NB4 (cell line): Measurements from ENCODE around the gene GLI3.

ENCODE experiments used
- DNase-seq: peaks from one replicate; pipeline ENCODE4 v3.0.0; 2010; ENCODE audit warnings: low read depth
- H3K4me3 ChIP-seq: one replicate; pipeline ENCODE4 v1.5.1; 2011; ENCODE audit warnings: mild to moderate bottlenecking, low read depth, low read length, moderate library complexity
- MYC ChIP-seq: IDR thresholded peaks from 2 replicates; pipeline ENCODE4 v1.6.1; 2011; ENCODE audit warnings: low read depth, low read length
- POLR2A ChIP-seq: IDR thresholded peaks from 2 replicates; pipeline ENCODE4 v1.6.1; 2011; ENCODE audit warnings: mild to moderate bottlenecking; ENCODE audit not compliant: insufficient read length; ENCODE audit errors: extremely low read depth
- TF ChIP-seq, protein P1 (sequence below): IDR thresholded peaks from one replicate; pipeline ENCODE4 v1.5.1; 2012; ENCODE audit warnings: low read depth, low read length
- TF ChIP-seq, protein P2 (sequence below): IDR thresholded peaks from 2 replicates; pipeline ENCODE4 v1.6.1; 2011; ENCODE audit warnings: low read depth, low read length

GLI3 gene

DNA sequence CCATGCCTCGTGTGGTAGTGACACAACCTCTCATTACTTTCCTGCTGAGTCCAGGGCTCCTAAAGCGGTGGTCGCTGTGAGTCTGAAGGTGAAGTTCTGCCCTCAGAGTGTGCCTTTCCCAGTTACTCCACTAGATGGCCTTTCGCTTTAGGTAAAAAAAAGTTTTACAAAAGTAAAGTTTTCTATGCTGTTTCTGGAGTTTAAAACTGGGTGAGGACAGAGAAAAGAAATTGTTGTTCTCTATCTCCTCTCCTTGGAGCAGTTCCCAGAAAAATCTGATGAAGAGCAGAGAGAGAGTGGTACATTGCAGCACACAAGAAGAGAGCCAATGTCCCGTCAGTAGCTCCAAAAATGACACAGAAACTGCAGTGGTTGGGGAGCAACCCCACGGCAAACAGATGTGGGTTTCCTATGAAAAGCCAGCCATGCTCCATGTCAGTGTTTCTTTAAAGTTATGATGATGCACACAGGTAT, 257.1 kb downstream of the GLI3 start:
- peak; percentile 57 for DNase-seq
- TF ChIP-seq, protein P1, sequence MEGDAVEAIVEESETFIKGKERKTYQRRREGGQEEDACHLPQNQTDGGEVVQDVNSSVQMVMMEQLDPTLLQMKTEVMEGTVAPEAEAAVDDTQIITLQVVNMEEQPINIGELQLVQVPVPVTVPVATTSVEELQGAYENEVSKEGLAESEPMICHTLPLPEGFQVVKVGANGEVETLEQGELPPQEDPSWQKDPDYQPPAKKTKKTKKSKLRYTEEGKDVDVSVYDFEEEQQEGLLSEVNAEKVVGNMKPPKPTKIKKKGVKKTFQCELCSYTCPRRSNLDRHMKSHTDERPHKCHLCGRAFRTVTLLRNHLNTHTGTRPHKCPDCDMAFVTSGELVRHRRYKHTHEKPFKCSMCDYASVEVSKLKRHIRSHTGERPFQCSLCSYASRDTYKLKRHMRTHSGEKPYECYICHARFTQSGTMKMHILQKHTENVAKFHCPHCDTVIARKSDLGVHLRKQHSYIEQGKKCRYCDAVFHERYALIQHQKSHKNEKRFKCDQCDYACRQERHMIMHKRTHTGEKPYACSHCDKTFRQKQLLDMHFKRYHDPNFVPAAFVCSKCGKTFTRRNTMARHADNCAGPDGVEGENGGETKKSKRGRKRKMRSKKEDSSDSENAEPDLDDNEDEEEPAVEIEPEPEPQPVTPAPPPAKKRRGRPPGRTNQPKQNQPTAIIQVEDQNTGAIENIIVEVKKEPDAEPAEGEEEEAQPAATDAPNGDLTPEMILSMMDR = peak; percentile 74
- no peak for TF ChIP-seq MYC
- H3K4me3 ChIP-seq = no peak overlapping the region

DNA sequence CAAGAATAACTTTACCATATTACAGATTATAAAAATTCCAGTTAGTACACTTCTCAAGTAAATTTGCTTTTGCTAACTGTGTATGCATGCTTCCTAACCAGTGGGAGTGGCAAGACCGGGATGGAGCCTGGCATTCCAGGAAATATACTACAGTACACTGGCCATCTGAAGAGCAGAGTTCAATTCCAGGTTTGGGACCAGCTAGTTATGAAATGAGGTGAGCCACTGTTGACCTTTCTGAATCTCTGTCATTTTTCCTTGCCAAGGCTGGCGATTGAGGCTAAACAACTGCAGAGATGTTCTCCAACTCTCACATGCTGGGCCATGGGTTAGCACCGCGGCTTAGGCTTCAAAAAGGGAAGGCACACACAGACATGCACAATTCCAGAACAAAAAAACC, 258.2 kb downstream of the GLI3 start:
- no peak for DNase-seq
- H3K4me3 ChIP-seq = no peak overlapping the region
- TF ChIP-seq POLR2A (no peak), MYC (no peak)
- TF ChIP-seq, protein P1 = no peak
- TF ChIP-seq, protein P2, sequence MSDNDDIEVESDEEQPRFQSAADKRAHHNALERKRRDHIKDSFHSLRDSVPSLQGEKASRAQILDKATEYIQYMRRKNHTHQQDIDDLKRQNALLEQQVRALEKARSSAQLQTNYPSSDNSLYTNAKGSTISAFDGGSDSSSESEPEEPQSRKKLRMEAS = no peak

DNA sequence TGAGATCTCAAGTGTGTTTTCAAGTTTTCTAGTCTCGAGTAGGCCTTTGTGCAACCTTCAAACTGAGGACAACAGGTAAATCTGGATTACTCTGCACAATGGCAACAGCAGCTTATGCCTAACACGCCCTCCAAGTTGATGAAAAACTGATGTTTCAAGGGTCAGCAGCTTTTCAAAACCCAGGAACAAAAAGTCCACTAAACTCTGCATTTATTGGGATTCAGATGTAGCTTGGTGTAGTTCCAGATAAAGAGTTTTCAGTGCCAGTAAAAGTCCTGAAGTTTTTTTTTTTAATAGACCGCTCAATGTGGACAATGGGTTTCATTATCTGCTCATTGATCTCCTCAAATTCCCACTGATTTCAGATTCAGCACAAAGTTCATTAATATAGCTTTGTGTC, 259.3 kb downstream of the GLI3 start:
- DNase-seq = no peak
- H3K4me3 ChIP-seq = no peak overlapping the region
- TF ChIP-seq POLR2A (no peak), MYC (no peak)
- TF ChIP-seq, protein P1 = no peak
- TF ChIP-seq, protein P2 = no peak

DNA sequence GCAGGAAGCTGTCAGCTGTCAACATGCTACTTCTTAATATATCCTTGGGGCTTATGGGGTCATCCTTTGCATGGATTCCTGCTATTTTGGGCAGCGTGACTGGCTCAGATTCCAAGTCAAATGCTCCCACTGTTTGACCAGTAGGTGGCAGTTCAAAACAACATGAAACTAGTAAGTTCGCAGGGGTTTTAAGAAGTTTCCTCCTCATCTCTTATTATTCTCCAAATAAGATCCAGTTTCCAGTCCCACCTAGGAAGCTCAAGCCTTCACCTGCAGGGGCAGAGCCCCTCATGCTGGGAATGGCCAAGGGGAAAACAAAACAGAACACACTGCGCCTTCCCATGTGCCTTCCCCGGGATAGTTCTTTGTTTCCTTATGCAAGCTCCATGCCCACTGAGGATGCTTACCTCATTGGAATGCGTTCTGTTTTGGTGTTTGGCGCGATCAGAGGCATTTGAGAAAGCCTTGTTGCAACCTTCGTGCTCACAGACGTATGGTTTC, 259.8 kb downstream of the GLI3 start:
- DNase-seq = peak; percentile 70
- no peak for TF ChIP-seq MYC
- TF ChIP-seq, protein P2 = no peak
- TF ChIP-seq, protein P1 = peak; percentile 93
- no peak overlapping the region for H3K4me3 ChIP-seq

DNA sequence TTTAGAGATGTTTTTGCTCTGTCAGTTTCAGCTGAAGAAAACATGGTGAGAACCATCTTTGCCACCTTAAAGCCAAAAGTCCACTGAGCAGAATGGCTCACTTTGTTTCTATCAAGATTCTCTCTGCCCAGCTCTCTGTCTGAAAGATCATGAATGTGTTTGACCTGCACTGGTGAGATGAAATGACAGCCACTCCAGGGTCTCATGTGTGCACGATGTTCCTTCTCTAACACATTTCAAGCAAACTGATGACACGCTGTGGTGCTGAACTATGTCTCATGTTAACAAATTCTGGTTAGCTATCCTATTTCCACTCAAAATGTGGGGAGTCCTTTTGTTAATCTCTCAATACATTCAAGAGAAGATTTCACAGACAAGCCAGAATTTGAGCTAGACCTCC, 260.6 kb downstream of the GLI3 start:
- no peak for DNase-seq
- TF ChIP-seq POLR2A = no peak
- TF ChIP-seq, protein P2 = no peak
- no peak for TF ChIP-seq MYC
- TF ChIP-seq, protein P1 = no peak
- no peak overlapping the region for H3K4me3 ChIP-seq

DNA sequence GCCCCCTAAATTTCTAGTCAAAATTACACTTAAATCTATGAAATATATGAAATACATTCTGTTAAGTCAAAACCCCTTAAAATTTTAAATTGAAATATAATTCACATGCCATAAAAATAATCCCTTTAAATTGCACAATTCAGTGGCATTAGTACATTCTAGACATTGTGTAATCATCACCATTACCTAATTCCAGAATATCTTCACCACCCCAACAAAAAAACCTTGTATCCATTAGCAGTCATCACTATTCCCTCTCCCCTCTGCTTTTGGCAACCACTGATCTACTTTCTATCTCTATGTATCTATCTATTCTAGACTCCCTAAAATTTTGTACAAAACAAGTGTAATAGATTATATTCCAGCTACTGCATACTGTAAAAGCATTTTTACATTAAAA, 261.2 kb downstream of the GLI3 start:
- no peak overlapping the region for H3K4me3 ChIP-seq
- DNase-seq = no peak
- TF ChIP-seq, protein P1 = no peak
- TF ChIP-seq, protein P2 = no peak
- TF ChIP-seq MYC (no peak), POLR2A (no peak)
